Loucy (cell line): ENCODE data around the gene PGS1.

Experiments
- EZH2phosphoT487 ChIP-seq: fragments of 200-600 bp; IDR thresholded peaks from 2 replicates; pipeline ENCODE4 v1.6.1; 2018; ENCODE audit warnings: antibody characterized with exemption, mild to moderate bottlenecking, moderate library complexity, borderline replicate concordance
- TF ChIP-seq, protein P1 (sequence below): fragments of 200-600 bp; sonication (generic); conservative IDR thresholded peaks from 2 replicates; pipeline ENCODE4 v1.5.1; 2014; ENCODE audit warnings: mild to moderate bottlenecking, antibody characterized with exemption, low read length

DNA sequence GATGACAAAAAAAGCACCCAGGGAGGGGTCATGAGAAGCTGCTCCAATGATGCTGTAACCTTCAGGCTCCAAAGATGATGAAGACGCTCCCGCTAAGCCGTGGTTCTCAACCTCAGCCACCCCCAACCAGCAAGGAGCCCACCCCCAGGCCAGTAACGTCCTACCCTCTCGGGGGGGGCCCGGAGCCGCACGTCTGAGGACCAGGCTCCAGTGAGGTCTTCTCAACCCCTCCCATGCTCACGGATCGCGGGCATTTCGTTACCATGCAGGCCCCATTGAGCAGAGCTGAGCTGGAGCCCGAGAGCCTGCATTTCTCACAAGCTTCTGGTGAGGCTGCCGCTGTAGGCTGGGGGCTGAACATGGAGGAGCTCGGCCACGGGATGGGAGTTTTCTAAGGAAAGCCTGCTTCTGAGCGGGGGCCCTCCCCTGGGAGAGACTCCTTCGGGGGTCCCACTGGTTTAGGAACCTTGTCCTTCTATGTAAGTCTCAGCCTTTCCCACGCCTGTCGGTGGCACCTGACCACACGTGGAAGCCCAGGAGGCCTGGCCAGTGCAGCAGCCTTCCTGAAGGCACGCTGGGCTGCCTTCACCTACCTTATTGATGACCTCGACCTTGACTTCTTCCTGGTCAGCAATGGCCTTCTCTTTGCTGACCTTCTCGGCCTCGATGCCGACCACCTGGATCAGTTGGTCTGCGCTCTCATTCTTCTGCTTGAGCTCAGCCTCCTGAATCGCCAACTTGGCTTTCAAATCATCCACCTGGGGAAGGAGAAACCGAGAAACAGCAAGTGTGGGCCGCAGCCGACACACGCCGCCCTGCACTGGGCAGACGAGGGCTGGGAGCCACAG is 82.7 kb downstream of the PGS1 start:
- TF ChIP-seq, protein P1, sequence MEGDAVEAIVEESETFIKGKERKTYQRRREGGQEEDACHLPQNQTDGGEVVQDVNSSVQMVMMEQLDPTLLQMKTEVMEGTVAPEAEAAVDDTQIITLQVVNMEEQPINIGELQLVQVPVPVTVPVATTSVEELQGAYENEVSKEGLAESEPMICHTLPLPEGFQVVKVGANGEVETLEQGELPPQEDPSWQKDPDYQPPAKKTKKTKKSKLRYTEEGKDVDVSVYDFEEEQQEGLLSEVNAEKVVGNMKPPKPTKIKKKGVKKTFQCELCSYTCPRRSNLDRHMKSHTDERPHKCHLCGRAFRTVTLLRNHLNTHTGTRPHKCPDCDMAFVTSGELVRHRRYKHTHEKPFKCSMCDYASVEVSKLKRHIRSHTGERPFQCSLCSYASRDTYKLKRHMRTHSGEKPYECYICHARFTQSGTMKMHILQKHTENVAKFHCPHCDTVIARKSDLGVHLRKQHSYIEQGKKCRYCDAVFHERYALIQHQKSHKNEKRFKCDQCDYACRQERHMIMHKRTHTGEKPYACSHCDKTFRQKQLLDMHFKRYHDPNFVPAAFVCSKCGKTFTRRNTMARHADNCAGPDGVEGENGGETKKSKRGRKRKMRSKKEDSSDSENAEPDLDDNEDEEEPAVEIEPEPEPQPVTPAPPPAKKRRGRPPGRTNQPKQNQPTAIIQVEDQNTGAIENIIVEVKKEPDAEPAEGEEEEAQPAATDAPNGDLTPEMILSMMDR, result no peak
- no peak for TF ChIP-seq EZH2phosphoT487
